Body of pancreas (tissue), 4 donors: ENCODE data around the gene TSPAN15. TPM values are rescaled to one million over a fixed set of nuclear protein-coding genes. Genes with fewer than 3 reads are reported as not detected.

Source experiments
- ATAC-seq: fragments of 150-250 bp; one replicate; pipeline ENCODE4 v1.9.1; 2016
- DNase-seq, 4 donors: peaks; one replicate each; pipeline ENCODE4 v3.0.0-alpha.2; 2019
- H3K27ac ChIP-seq, 4 donors: fragments of 200-600 bp; sonication (generic); 1 replicate in 3 of 4; 2 replicates in 1 of 4; pipeline versions ENCODE4 v1.5.1 to v1.6.1; 2016 to 2019; ENCODE audit warnings: mild to moderate bottlenecking in 1 of 4, mixed read lengths in 1 of 4, moderate library complexity in 1 of 4
- H3K27me3 ChIP-seq, 2 donors: fragments of 200-600 bp; sonication (generic); one replicate each; pipeline ENCODE4 v1.6.0; 2016; ENCODE audit warnings: mild to moderate bottlenecking in 1 of 2
- H3K36me3 ChIP-seq, 2 donors: fragments of 200-600 bp; sonication (generic); replicated peaks in 1 of 2; 2 replicates each; pipeline ENCODE4 v1.5.1; 2016; ENCODE audit warnings: low read depth in 2 of 2; ENCODE audit not compliant: insufficient read depth in 1 of 2
- H3K4me1 ChIP-seq: fragments of 200-600 bp; sonication (generic); one replicate; pipeline ENCODE4 v1.6.0; 2016
- H3K4me3 ChIP-seq, 2 donors: fragments of 200-600 bp; sonication (generic); 1 replicate in 1 of 2; 2 replicates in 1 of 2; pipeline ENCODE4 v1.5.1; 2016 to 2019
- H3K9me3 ChIP-seq, 3 donors: fragments of 200-600 bp; sonication (generic); 1 replicate in 2 of 3; 2 replicates in 1 of 3; pipeline ENCODE4 v1.5.1; 2016
- POLR2A ChIP-seq, 3 donors: fragments of 450-650 bp; IDR thresholded peaks; one replicate each; pipeline ENCODE4 v1.6.1; 2016; ENCODE audit warnings: antibody characterized with exemption in 3 of 3, mild to moderate bottlenecking in 2 of 3
- WGBS, 2 donors: methylation state at CpG; one replicate each; pipeline ENCODE4 v1.1.5; 2017; 5-methylcytosine and 5-hydroxymethylcytosine counted together
- intact Hi-C: fragments of 100-400 bp; cut with DNase I; formaldehyde crosslinking; loops from one replicate; pipeline ENCODE4 v1.15.1; 2023
- total RNA-seq, 2 donors: library from RNA; depleted of rRNA; stranded (reverse); fragments of >200 nt; gene quantifications; one replicate each; pipeline ENCODE4 v1.1.0, GENCODE V29; 2016
- TF ChIP-seq, protein P1 (sequence below), 7 experiments: fragments of 450-650 bp in 4 of 7; fragments of 200-600 bp in 3 of 7; sonication (generic) in 3 of 7; IDR thresholded peaks; one replicate each; pipeline ENCODE4 v1.5.1; 2016 to 2019; ENCODE audit warnings: antibody characterized with exemption in 7 of 7

TSPAN15 gene
- total RNA-seq, 2 donors from 2014 or later, result 20.0 to 32.0 TPM

DNA sequence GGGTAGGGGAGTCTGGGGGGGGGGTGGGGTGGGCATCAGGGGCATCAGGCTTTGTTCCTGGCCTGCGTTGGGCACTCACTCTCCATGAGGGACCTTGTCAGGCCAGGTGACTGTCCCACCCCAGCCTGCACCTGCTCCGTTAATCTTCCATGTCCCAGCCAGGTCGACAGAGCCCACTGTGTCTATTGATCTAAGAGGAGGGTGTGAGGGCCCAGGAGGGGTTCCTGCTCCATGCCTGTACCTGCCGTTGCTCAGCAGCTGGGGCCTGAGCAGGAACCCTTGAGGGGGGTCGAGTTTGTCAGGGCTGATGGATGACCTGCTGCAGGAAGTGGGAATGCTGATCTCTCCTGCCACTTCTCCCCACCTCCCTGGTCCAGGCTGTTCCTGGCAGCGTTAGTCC, 103.3 kb downstream of the TSPAN15 start:
- 22 to 28% methylated on average over 5 of the region's 6 CpGs for WGBS, 2 donors
- no peak for ATAC-seq
- TF ChIP-seq POLR2A (IDR thresholded peaks at IDR 0.05), result no peak
- TF ChIP-seq, protein P1, sequence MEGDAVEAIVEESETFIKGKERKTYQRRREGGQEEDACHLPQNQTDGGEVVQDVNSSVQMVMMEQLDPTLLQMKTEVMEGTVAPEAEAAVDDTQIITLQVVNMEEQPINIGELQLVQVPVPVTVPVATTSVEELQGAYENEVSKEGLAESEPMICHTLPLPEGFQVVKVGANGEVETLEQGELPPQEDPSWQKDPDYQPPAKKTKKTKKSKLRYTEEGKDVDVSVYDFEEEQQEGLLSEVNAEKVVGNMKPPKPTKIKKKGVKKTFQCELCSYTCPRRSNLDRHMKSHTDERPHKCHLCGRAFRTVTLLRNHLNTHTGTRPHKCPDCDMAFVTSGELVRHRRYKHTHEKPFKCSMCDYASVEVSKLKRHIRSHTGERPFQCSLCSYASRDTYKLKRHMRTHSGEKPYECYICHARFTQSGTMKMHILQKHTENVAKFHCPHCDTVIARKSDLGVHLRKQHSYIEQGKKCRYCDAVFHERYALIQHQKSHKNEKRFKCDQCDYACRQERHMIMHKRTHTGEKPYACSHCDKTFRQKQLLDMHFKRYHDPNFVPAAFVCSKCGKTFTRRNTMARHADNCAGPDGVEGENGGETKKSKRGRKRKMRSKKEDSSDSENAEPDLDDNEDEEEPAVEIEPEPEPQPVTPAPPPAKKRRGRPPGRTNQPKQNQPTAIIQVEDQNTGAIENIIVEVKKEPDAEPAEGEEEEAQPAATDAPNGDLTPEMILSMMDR (IDR thresholded peaks at IDR 0.05), result no peak
- no peaks in the 10 kb centered on the region for H3K27me3 ChIP-seq
- no peaks in the 10 kb centered on the region for H3K4me1 ChIP-seq
- no peak overlapping the region for H3K27ac ChIP-seq
- no peak for DNase-seq
- H3K4me3 ChIP-seq, result no peak overlapping the region
- no peaks in the 10 kb centered on the region for H3K36me3 ChIP-seq
- peaks cover 0 to 6% (median 0%) of the 10 kb centered on the region in 3 donors for H3K9me3 ChIP-seq
- intact Hi-C loops, result no loop called here

Other genes with a start within 250 kb of the TSPAN15 start
- 10 to 100 TPM in 1 of 2 donors, 1 to 10 TPM in 1; 6.7 to 13.5 TPM for gene HKDC1, start 231.1 kb upstream of the TSPAN15 start, total RNA-seq
- gene HK1, start 173.0 kb upstream of the TSPAN15 start, total RNA-seq, result 10 to 100 TPM; 15.8 to 17.1 TPM
- under 1 TPM in 1 of 2 donors, not detected in 1; 0.66 TPM for gene TACR2, start 34.5 kb upstream of the TSPAN15 start, total RNA-seq
- not detected for gene NEUROG3, start 122.0 kb downstream of the TSPAN15 start, total RNA-seq
- 1 to 10 TPM in 1 of 2 donors, under 1 TPM in 1; 0.66 to 1.8 TPM for gene FAM241B, start 178.8 kb downstream of the TSPAN15 start, total RNA-seq